HG03439 (cell line): ENCODE results near the gene VIPAS39.
"Not testable (repeated sequence)": the region's sequence is repeated elsewhere in the genome, so short reads cannot be mapped to it uniquely, and the experiment has no call there.

ENCODE experiments used
- ATAC-seq: cut with Tn5 transposase; IDR thresholded peaks from one replicate; pipeline ENCODE4 v1.9.1; 2021; ENCODE audit warnings: mild to moderate bottlenecking, moderate library complexity; ENCODE audit not compliant: unreplicated experiment

Gene VIPAS39

DNA sequence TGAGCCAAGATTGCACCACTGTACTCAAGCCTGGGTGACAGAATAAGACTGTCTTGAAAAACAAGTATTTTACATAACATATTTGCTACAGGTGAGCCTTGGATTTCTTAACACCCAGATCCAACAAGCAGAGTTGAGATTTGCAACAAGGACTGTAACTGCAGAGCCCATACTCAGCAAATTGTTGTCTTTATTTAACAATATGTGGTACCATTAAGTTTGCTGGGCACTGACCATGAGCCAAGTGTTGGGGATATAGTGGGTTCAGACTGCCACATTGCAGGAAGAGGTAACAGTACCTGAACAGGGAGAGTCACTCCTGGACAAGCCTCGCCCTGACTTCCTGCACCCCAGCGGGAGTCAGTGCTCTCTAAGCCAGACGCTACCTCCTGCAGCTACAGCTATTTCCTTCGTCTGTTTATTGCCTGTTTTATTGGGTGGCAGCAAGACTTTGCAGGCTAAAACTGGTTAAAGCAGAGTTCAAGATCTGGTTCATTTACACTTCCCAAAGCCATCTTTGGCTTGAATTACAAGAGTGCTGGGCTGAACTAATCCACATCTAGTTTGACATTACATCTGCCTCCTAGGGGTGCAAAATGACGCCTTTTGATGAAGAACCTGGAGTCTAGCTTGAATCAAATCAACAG lies 12.9 kb upstream of the VIPAS39 start:
- no peak for ATAC-seq

DNA sequence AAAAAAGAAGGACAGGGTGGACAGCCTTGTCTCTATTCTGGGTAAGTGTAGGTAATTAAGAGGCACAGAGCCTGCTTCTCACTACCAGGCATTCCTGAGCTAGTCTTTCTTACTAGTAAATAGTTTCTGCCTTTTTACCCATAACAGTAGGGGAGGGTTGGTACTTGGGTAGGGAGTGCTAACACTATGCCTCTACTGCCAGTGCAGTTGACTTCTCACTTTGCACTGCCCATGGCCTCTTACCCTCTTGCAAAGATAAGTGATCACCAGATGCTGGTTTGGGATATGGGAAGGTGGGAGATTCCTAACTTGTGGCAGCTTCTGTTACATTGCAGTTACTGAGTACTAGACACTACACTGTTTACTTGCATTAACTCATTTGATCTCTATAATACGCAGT lies 12.1 kb upstream of the VIPAS39 start:
- ATAC-seq = no peak

DNA sequence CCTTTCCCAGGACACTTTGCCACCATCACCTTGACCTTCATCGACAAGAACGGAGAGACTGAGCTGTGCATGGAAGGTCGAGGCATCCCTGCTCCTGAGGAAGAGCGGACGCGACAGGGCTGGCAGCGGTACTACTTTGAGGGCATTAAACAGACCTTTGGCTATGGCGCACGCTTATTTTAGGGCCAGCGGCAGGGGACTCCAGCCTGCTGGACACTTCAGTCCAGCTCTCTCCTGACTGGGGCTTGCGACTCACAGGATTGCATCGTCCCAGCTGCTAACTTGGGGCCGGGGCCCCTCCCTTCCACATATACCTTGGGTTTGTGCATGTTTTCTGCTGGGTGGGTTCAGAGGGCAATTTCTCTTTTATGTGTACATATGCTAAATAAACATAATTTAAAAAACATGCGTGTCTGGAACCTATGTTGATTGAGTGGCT lies 11.7 kb upstream of the VIPAS39 start:
- no peak for ATAC-seq

GRCh38 chr14:77467801-77468200 lies 10.4 kb upstream of the VIPAS39 start:
- ATAC-seq = no peak

DNA sequence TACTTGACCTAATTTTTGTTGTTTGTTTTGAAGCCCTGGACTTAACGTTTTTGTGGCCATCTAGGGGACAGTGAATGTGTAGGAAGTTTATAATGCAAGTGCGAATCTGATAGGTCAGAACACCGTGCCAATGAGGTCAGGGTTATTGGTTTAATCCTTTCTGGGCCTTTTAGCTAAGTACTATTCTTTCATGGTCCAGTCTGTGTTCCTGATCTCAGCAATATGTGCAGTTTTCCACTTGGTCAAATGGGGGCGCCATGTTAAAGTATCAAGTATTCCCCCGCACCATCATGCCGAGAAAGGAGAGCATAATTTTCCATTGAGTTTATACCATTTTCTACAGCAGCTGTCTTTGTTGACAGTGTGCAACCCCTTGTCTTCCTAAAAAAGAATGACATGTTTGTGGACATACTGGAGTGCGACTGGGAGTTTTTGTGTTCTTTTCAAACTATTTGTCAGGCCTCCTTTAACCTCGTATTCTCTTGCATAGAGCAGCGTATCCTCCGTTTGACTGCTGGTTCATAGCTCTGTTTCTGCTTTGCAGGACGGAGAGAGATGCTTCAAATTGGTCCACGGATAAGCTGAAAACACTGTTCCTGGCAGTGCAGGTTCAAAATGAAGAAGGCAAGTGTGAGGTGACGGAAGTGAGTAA lies 1.8 kb upstream of the VIPAS39 start:
- ATAC-seq = no peak

DNA sequence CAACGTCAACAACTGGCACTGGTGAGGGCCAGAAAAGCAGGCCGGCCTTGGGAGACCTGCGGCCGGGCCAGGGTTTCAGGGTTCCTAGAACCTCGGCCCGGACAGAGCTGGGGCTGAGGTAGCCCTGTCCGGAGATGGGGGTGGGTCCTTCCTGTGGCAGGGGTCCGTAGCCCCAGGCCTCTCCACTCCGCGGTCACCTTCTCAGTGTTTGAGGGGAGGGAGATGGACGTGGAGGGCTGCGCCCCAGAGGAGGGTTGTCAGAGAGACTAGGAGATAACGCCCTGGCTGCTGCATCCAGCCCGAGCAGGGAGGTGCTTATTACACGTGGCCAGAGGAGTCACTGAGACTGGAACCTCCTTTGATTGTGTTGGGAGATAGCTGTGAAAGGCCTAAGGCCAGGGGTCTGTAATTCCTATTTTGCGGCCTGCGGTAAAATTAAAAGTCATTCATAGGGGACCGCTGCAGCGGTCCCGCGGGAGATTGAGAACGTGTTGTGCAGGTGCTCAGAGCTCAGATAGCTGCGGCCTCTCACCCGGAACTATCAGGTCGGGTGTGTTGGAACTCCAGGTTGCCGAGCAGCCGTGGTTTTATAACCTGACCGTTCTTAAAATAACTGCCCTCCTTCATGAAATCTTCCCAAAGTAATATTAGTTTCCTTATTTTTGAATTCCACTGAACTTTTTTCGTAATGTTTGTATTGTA lies 999 bp upstream of the VIPAS39 start:
- ATAC-seq = peak; percentile 22

GRCh38 chr14:77457115-77457521 lies 283 bp downstream of the VIPAS39 start:
- no peak for ATAC-seq

DNA sequence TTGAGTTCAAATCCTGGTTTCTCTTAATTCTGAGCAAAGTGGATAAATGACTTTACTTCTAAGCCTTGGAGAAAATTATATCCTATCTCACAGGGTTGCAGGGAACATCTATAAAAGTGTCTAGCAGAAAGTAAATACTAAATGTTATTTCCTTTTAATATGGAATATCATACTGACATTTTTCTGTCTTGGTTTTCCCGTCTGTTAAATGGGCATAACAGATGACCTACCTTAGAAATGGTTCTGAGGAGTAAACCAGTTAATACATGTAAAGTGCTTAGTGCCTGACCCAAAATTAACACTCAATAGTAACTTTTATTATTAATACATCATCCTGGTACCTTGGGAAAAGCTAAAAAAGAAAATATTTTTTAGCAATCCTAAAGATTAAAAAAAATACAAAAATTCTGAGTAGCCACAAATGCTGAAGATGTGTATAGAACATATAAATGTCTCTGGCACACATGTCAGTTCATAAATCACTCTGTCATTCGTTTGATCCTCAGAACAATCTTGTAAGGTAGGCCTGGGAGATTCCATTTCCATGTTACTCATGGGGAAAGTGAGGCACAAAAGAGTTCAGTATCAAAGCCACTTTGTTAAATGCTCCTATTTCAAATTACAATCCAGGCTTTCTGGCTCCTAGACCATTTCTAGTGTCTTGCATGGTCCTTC lies 1.3 kb downstream of the VIPAS39 start:
- no peak for ATAC-seq

DNA sequence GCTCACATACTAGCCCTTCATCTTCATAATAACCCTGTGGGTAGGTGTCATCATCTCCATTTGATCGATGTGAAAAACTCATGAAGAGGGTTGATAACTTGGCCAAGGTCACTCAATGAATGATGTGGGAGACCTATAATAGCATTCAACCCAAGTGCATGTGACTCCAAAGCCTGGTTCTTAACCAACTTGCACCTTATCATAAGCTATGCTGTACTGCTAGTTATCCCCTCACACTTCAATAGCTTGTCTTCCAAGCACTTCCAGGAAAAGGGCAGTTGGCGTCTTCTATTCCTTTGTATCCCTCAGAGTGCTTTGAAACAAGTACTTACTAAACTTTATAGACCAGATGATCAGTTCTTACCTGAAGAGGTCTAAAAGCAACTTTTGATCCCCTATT lies 15.2 kb downstream of the VIPAS39 start:
- no peak for ATAC-seq

- ATAC-seq = no peak
Measured at GRCh38 chr14:77439861-77440260, 17.5 kb downstream of the VIPAS39 start.

DNA sequence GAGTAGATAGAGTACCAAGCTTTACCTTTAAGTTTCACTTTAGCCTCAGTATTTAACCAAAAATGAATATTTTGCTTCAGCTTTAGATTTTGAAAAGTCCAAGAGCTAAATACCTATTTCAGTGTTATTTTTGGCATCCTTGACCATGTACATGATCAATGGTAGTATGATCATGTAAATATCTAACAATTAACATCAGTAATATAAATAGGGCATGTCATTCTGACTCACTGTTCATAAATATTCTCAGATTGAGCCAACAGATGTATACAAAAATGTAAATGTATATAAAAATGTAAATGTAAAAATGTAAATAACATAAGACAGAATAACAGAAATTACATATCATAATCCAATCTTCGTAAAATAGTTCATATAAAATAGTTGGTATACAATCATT lies 18.8 kb downstream of the VIPAS39 start:
- no peak for ATAC-seq

GRCh38 chr14:77436042-77436441 lies 21.4 kb downstream of the VIPAS39 start:
- no peak for ATAC-seq

- ATAC-seq = no peak
Measured at GRCh38 chr14:77426396-77426795, 31.0 kb downstream of the VIPAS39 start.

DNA sequence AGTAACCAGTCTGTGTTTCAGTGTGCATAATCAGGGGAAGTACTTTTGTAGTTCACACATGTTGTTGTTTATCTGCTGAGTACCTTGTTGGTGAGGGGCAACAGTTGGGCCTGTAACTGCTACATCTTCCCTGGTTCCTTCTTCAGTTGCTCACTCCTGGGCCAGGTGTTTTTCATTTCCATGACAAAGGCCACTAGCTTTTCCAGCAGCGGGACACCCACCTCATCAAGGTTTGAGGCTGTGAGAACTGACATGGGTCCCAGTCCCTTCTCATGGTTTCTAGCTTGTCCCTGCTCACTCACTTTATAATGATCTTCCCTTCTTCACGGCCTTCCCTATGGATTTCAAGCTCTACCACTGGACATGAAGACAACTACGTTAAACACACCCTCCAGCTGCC lies 32.5 kb downstream of the VIPAS39 start:
- ATAC-seq = no peak

DNA sequence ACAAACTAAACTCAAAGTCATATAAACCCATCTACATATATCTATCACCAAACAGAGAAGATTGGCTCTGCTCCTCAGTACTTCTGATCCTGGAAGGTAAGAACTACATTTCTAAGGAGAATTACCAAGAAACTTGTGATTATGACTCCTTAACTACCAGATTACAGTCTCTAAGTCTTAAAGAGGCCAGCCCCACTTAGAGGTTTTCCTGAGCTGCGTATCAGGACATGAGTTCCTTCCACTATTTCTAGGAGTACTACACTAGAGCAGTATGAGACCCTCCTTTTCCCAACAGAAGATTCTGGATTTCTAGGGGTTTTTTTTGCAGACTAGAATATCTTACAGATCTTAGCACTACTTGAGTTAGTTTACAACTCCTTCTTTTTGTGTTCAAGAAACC lies 34.0 kb downstream of the VIPAS39 start, which contains the start of gene NOXRED1:
Gene NOXRED1, minus strand, starts transcription at position 101 of the 400 bp plus-strand sequence. CDS start 634 bp downstream, outside the sequence.
- no peak for ATAC-seq

- ATAC-seq = no peak
Measured at GRCh38 chr14:77421201-77421600, 36.2 kb downstream of the VIPAS39 start.

DNA sequence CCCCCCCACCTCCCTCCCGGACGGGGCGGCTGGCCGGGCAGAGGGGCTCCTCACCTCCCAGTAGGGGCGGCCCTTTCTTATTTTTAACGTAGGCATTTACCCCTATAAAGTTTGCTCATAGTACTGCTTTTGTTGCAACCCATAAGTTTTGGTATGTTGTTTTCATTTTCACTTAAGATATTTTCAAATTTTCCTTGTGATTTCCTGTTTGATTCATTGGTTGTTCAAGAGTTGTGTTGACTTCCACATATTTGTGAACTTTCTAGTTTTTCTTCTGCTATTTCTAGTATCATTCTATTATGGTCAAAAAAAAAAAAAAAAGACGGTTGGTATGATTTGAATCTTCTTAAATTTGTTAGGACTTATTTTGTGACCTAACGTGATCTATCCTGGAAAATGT lies 40.6 kb downstream of the VIPAS39 start:
- no peak for ATAC-seq

- not testable (repeated sequence) for ATAC-seq
Measured at GRCh38 chr14:77416098-77416497, 41.3 kb downstream of the VIPAS39 start.

DNA sequence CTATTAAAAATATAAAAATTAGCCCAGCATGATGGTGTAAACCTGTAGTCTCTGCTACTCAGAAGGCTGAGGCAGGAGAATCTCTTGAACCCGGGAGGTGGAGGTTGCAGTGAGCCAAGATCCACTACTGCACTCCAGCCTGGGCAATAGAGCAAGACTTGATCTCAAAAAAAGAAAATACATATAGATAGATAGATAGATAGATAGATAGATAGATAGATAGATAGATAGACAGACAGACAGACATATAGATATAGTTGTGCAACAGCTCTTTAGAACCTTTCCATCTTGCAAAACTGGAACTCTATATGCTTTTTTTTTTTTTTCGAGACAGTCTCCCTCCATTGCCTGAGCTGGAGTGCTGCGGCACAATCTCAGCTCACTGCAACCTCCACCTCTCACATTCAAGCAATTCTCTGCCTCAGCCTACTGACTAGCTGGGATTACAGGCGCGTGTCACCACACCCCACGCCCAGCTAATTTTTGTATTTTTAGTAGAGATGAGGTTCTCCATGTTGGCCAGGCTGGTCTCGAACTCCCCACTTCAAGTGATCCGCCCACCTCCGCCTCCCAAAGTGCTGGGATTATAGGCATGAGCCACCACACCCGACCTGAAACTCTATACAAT lies 41.9 kb downstream of the VIPAS39 start:
- not testable (repeated sequence) for ATAC-seq

GRCh38 chr14:77409131-77409533 lies 48.3 kb downstream of the VIPAS39 start:
- no peak for ATAC-seq

- no peak for ATAC-seq
Measured at GRCh38 chr14:77407158-77407557, 50.2 kb downstream of the VIPAS39 start.
